Astrocyte (in vitro differentiated cells and primary cell): Measurements from ENCODE around the gene SRRT. TPM values are rescaled to one million over a fixed set of nuclear protein-coding genes. Genes with fewer than 3 reads are reported as not detected.

Source experiments
- DNase-seq: peaks from one replicate; pipeline ENCODE4 v3.0.0-alpha.2; 2010; ENCODE audit warnings: low read depth
- FAIRE-seq: peaks from 2 replicates; lab custom pipeline; 2011; peaks lifted over from hg19 to GRCh38; lab: Jason Lieb, UNC
- H2AFZ ChIP-seq: 2 replicates; pipeline ENCODE4 v1.6.0; 2012; ENCODE audit warnings: low read depth, low read length, inconsistent platforms
- H3K27ac ChIP-seq: 2 replicates; pipeline ENCODE4 v1.5.1; 2011; ENCODE audit warnings: low read depth, low read length, inconsistent platforms
- H3K27me3 ChIP-seq: 2 replicates; pipeline ENCODE4 v1.6.0; 2011; ENCODE audit warnings: low read length, inconsistent platforms; ENCODE audit not compliant: insufficient read depth
- H3K36me3 ChIP-seq: 2 replicates; pipeline ENCODE4 v1.5.1; 2011; ENCODE audit warnings: low read length, inconsistent platforms; ENCODE audit not compliant: insufficient read depth
- H3K4me1 ChIP-seq: 2 replicates; pipeline ENCODE4 v1.5.1; 2011; ENCODE audit warnings: low read length, inconsistent platforms; ENCODE audit not compliant: insufficient read depth
- H3K4me2 ChIP-seq: 2 replicates; pipeline ENCODE4 v1.6.0; 2012; ENCODE audit warnings: low read length, inconsistent platforms
- H3K4me3 ChIP-seq: 2 replicates; pipeline ENCODE4 v1.5.1; 2011; ENCODE audit warnings: low read depth, mild to moderate bottlenecking, low read length, inconsistent platforms; ENCODE audit not compliant: insufficient read depth
- H3K79me2 ChIP-seq: 2 replicates; pipeline ENCODE4 v1.6.0; 2012; ENCODE audit warnings: mild to moderate bottlenecking, low read length, inconsistent platforms; ENCODE audit not compliant: insufficient read depth
- H3K9ac ChIP-seq: 2 replicates; pipeline ENCODE4 v1.6.0; 2012; ENCODE audit warnings: mild to moderate bottlenecking, low read length, inconsistent platforms
- H3K9me3 ChIP-seq: 2 replicates; pipeline ENCODE4 v1.5.1; 2012; ENCODE audit warnings: low read depth, mild to moderate bottlenecking, low read length, inconsistent platforms; ENCODE audit not compliant: insufficient read depth
- H4K20me1 ChIP-seq: 2 replicates; pipeline ENCODE4 v1.6.0; 2012; ENCODE audit warnings: low read length, inconsistent platforms; ENCODE audit not compliant: insufficient read depth
- H3K27ac Mint-ChIP-seq: one replicate; pipeline ENCODE4 v1.8.0; 2021; ENCODE audit warnings: mild to moderate bottlenecking, mixed read lengths; ENCODE audit not compliant: unreplicated experiment
- H3K27me3 Mint-ChIP-seq: one replicate; pipeline ENCODE4 v1.8.0; 2021; ENCODE audit warnings: low read depth, mixed read lengths; ENCODE audit not compliant: unreplicated experiment
- H3K36me3 Mint-ChIP-seq: one replicate; pipeline ENCODE4 v1.8.0; 2021; ENCODE audit warnings: low read depth, mixed read lengths; ENCODE audit not compliant: unreplicated experiment
- H3K4me1 Mint-ChIP-seq: one replicate; pipeline ENCODE4 v1.8.0; 2021; ENCODE audit warnings: low read depth, mixed read lengths; ENCODE audit not compliant: unreplicated experiment
- H3K4me3 Mint-ChIP-seq: one replicate; pipeline ENCODE4 v1.8.0; 2021; ENCODE audit warnings: mild to moderate bottlenecking, moderate library complexity, mixed read lengths; ENCODE audit not compliant: unreplicated experiment
- H3K9me3 Mint-ChIP-seq: one replicate; pipeline ENCODE4 v1.8.0; 2021; ENCODE audit warnings: mild to moderate bottlenecking, mixed read lengths; ENCODE audit not compliant: unreplicated experiment
- EZH2 ChIP-seq: IDR thresholded peaks from 2 replicates; pipeline ENCODE4 v1.6.1; 2012; ENCODE audit warnings: mild to moderate bottlenecking, low read length, inconsistent platforms; ENCODE audit not compliant: insufficient read depth
- total RNA-seq: library from RNA; stranded (reverse); gene quantifications from 2 replicates; pipeline ENCODE4 v1.2.1, GENCODE V29; 2021
- TF ChIP-seq, protein P1 (sequence below): IDR thresholded peaks from 2 replicates; pipeline ENCODE4 v1.5.1; 2011; ENCODE audit warnings: low read depth, mild to moderate bottlenecking, inconsistent platforms, low read length, moderate library complexity; ENCODE audit not compliant: insufficient read depth

Gene SRRT
- total RNA-seq, 1 donor from 2014 or later: 118 TPM

DNA sequence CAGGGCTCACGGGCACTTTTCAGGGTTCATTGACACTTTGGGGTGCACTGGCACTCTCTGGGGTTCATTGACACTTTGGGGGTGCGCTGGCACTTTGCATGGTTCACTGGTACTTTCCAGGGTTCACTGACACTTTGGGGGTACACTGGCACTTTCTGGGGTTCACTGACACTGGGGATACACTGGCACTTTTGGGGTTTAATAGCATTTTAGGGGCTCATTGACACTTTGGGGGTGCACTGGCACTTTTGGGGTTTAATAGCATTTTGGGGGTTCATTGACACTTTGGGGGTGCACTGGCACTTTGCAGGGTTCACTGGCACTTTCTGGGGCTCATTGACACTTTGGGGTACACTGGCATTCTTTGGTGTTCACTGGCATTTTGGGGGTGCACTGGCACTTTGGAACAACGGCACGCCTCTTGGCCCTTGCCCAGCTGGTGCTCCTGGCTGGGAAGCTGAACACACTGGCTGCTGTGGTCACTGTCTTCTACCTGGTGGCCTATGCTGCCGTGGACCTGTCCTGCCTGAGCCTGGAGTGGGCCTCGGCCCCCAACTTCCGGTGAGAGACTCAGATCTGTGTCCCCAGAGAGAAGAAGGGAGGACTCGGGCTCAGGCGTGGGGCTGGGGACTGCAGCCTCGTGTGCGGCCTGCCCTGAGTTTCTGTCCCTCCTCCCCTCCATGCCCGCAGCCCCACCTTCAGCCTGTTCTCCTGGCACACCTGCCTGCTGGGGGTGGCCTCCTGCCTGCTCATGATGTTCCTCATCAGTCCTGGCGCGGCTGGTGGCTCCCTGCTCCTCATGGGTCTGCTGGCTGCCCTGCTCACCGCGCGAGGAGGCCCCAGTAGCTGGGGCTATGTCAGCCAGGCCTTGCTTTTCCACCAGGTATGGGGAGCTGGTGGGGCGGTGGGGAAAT, 13.9 kb upstream of the SRRT start:
- H4K20me1 ChIP-seq: peaks cover 9% of the 10 kb centered on the region
- H3K9ac ChIP-seq: no peak overlapping the region
- peaks cover 5% of the 10 kb centered on the region for H3K36me3 ChIP-seq
- DNase-seq: no peak
- no peak overlapping the region for H2AFZ ChIP-seq
- Mint-ChIP-seq H3K9me3 (no peaks in the 10 kb centered on the region), H3K27ac (no peak overlapping the region), H3K4me1 (peaks cover 6% of the 10 kb centered on the region), H3K36me3 (peaks cover 26% of the 10 kb centered on the region), H3K27me3 (no peaks in the 10 kb centered on the region), H3K4me3 (no peak overlapping the region)
- H3K4me2 ChIP-seq: no peak overlapping the region
- FAIRE-seq: no peak
- H3K27me3 ChIP-seq: no peaks in the 10 kb centered on the region
- no peak overlapping the region for H3K27ac ChIP-seq
- H3K4me3 ChIP-seq: no peak overlapping the region
- peaks cover 13% of the 10 kb centered on the region for H3K4me1 ChIP-seq
- no peaks in the 10 kb centered on the region for H3K79me2 ChIP-seq
- TF ChIP-seq, protein P1, sequence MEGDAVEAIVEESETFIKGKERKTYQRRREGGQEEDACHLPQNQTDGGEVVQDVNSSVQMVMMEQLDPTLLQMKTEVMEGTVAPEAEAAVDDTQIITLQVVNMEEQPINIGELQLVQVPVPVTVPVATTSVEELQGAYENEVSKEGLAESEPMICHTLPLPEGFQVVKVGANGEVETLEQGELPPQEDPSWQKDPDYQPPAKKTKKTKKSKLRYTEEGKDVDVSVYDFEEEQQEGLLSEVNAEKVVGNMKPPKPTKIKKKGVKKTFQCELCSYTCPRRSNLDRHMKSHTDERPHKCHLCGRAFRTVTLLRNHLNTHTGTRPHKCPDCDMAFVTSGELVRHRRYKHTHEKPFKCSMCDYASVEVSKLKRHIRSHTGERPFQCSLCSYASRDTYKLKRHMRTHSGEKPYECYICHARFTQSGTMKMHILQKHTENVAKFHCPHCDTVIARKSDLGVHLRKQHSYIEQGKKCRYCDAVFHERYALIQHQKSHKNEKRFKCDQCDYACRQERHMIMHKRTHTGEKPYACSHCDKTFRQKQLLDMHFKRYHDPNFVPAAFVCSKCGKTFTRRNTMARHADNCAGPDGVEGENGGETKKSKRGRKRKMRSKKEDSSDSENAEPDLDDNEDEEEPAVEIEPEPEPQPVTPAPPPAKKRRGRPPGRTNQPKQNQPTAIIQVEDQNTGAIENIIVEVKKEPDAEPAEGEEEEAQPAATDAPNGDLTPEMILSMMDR: no peak
- no peak for TF ChIP-seq EZH2
- no peaks in the 10 kb centered on the region for H3K9me3 ChIP-seq

DNA sequence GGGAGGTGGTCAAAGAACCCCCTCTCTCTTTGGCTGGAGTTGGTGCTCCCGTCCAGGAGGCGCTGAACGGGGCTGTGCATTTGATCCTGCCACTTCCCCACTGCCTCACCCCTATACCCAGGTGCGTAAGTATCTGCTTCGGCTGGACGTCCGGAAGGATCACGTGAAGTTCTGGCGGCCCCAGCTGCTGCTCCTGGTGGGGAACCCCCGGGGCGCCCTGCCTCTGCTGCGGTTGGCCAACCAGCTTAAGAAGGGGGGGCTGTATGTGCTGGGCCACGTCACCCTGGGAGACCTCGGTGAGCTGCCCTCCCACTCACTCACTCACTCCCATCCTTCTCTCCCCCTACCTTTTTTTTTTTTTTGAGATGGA, 13.3 kb upstream of the SRRT start:
- Histone ChIP-seq H3K4me1 (peaks cover 19% of the 10 kb centered on the region), H3K27me3 (no peaks in the 10 kb centered on the region), H3K27ac (no peak overlapping the region), H3K4me3 (no peak overlapping the region), H3K4me2 (no peak overlapping the region), H2AFZ (no peak overlapping the region), H3K9ac (no peak overlapping the region), H3K9me3 (no peaks in the 10 kb centered on the region), H3K79me2 (peaks cover 2% of the 10 kb centered on the region), H3K36me3 (peaks cover 5% of the 10 kb centered on the region), H4K20me1 (peaks cover 9% of the 10 kb centered on the region)
- FAIRE-seq (no peak), DNase-seq (no peak)
- no peaks in the 10 kb centered on the region for H3K9me3 Mint-ChIP-seq
- H3K4me1 Mint-ChIP-seq: peaks cover 6% of the 10 kb centered on the region
- TF ChIP-seq, protein P1: no peak
- no peak for TF ChIP-seq EZH2
- H3K36me3 Mint-ChIP-seq: peaks cover 26% of the 10 kb centered on the region
- no peaks in the 10 kb centered on the region for H3K27me3 Mint-ChIP-seq
- H3K4me3 Mint-ChIP-seq: no peak overlapping the region
- H3K27ac Mint-ChIP-seq: no peak overlapping the region

DNA sequence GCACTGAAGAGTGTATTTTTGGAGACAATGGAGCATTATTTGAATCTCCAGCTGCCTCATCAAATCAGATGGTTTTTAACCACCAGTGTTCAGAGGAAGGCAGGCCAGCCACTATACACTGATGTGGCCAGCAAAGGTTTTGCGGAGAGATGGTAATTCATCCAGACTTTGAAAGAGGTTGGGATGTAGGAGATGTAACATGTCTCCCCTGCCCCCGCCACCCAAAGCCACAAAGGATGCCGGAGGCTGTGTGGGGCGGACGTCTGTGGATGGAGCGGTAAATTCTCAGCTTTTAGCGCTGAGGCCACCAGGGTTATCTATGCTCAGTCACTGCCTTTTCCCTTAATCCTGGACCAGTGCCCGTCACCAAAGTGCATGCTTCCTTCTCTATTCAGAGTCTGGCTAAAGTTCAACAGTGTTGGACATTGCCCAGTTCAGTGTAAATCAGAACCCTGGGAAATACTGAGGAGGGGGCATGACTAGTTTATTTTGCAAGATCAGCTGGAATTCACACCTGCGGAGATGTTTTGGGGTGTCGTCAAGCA, 11.4 kb upstream of the SRRT start:
- H3K27me3 Mint-ChIP-seq: no peaks in the 10 kb centered on the region

More for the DNA sequence above, 11.4 kb upstream of the SRRT start:
- Histone ChIP-seq H3K9ac (peak overlapping the region; percentile 20), H3K79me2 (peaks cover 19% of the 10 kb centered on the region), H4K20me1 (peaks cover 9% of the 10 kb centered on the region), H3K4me2 (peak overlapping the region; percentile 42), H3K27me3 (no peaks in the 10 kb centered on the region), H3K27ac (no peak overlapping the region), H3K36me3 (peaks cover 5% of the 10 kb centered on the region), H2AFZ (no peak overlapping the region), H3K4me1 (peaks cover 28% of the 10 kb centered on the region), H3K9me3 (no peaks in the 10 kb centered on the region), H3K4me3 (no peak overlapping the region)
- peaks cover 28% of the 10 kb centered on the region for H3K36me3 Mint-ChIP-seq
- no peaks in the 10 kb centered on the region for H3K9me3 Mint-ChIP-seq
- DNase-seq (peak; percentile 63), FAIRE-seq (no peak)
- H3K27ac Mint-ChIP-seq: no peak overlapping the region
- TF ChIP-seq, protein P1: no peak
- no peak for TF ChIP-seq EZH2
- H3K4me1 Mint-ChIP-seq: peaks cover 2% of the 10 kb centered on the region
- no peak overlapping the region for H3K4me3 Mint-ChIP-seq
